Uterus (tissue), 4 donors: ENCODE measurements around the gene CCDC106. TPM values are rescaled to one million over a fixed set of nuclear protein-coding genes. Genes with fewer than 3 reads are reported as not detected.
A peak's percentile ranks its signal among the peaks of the same experiment; 100 is the strongest.

Source experiments
- DNase-seq, 2 donors: peaks; one replicate each; pipeline ENCODE4 v3.0.0-alpha.2; 2019 to 2020
- H3K27ac ChIP-seq, 2 donors: fragments of 200-600 bp; sonication (generic); 1 replicate in 1 of 2; 2 replicates in 1 of 2; pipeline ENCODE4 v1.5.1; 2016 to 2018
- H3K27me3 ChIP-seq, 2 donors: fragments of 200-600 bp; sonication (generic); one replicate each; pipeline ENCODE4 v1.5.1; 2018 to 2019; ENCODE audit warnings: control low read depth in 1 of 2
- H3K36me3 ChIP-seq, 2 donors: fragments of 200-600 bp; sonication (generic); one replicate each; pipeline ENCODE4 v1.5.1; 2019; ENCODE audit warnings: control low read depth in 1 of 2
- H3K4me1 ChIP-seq, 2 donors: fragments of 200-600 bp; sonication (generic); one replicate each; pipeline ENCODE4 v1.5.1; 2018 to 2019; ENCODE audit warnings: control low read depth in 1 of 2
- H3K4me3 ChIP-seq, 2 donors: fragments of 200-600 bp; sonication (generic); 1 replicate in 1 of 2; 2 replicates in 1 of 2; pipeline ENCODE4 v1.5.1; 2018 to 2019; ENCODE audit warnings: mild to moderate bottlenecking in 1 of 2
- H3K9me3 ChIP-seq, 2 donors: fragments of 200-600 bp; sonication (generic); one replicate each; pipeline ENCODE4 v1.5.1; 2019; ENCODE audit warnings: control low read depth in 1 of 2
- POLR2A ChIP-seq, 2 donors: fragments of 450-650 bp; IDR thresholded peaks; one replicate each; pipeline ENCODE4 v1.6.1; 2016; ENCODE audit warnings: antibody characterized with exemption in 2 of 2, mild to moderate bottlenecking in 1 of 2, moderate library complexity in 1 of 2
- intact Hi-C: fragments of 100-400 bp; cut with DNase I; formaldehyde crosslinking; loops from one replicate; pipeline ENCODE4 v1.15.1; 2023; ENCODE audit warnings: low total_unique reads
- total RNA-seq, 4 donors: library from RNA; depleted of rRNA in 3 of 4; stranded (reverse); fragments of >200 nt in 3 of 4; gene quantifications; one replicate each; pipeline versions ENCODE4 v1.1.0 to v1.2.4, GENCODE V29; 2014 to 2023
- TF ChIP-seq, protein P1 (sequence below), 4 experiments: fragments of 200-600 bp in 2 of 4; fragments of 450-650 bp in 2 of 4; sonication (generic) in 2 of 4; IDR thresholded peaks; one replicate each; pipeline ENCODE4 v1.5.1; 2016 to 2019; ENCODE audit warnings: antibody characterized with exemption in 4 of 4, mild to moderate bottlenecking in 2 of 4, moderate library complexity in 1 of 4
- donor health status: DM: yes; HTN: yes; CAD: no.

CCDC106 gene
- total RNA-seq, 4 donors from 2014 or later, result 2.9 to 25.0 (median 6.7) TPM

GRCh38 chr19:55650126-55650557, 2.1 kb downstream of the CCDC106 start:
- Histone ChIP-seq H3K36me3 (no peaks in the 10 kb centered on the region), H3K27me3 (no peaks in the 10 kb centered on the region), H3K4me3 (no peak overlapping the region), H3K27ac (no peak overlapping the region), H3K9me3 (no peaks in the 10 kb centered on the region), H3K4me1 (peaks cover 0 to 5% of the 10 kb centered on the region in 2 donors)
- TF ChIP-seq POLR2A (IDR thresholded peaks at IDR 0.05), result no peak
- TF ChIP-seq, protein P1, sequence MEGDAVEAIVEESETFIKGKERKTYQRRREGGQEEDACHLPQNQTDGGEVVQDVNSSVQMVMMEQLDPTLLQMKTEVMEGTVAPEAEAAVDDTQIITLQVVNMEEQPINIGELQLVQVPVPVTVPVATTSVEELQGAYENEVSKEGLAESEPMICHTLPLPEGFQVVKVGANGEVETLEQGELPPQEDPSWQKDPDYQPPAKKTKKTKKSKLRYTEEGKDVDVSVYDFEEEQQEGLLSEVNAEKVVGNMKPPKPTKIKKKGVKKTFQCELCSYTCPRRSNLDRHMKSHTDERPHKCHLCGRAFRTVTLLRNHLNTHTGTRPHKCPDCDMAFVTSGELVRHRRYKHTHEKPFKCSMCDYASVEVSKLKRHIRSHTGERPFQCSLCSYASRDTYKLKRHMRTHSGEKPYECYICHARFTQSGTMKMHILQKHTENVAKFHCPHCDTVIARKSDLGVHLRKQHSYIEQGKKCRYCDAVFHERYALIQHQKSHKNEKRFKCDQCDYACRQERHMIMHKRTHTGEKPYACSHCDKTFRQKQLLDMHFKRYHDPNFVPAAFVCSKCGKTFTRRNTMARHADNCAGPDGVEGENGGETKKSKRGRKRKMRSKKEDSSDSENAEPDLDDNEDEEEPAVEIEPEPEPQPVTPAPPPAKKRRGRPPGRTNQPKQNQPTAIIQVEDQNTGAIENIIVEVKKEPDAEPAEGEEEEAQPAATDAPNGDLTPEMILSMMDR (IDR thresholded peaks at IDR 0.05), result no peak
- intact Hi-C loops, result no loop called here
- no peak for DNase-seq

- no peaks in the 10 kb centered on the region for H3K9me3 ChIP-seq
- H3K4me3 ChIP-seq, result no peak overlapping the region
- TF ChIP-seq, protein P1 (IDR thresholded peaks at IDR 0.05), result no peak
- no peak for TF ChIP-seq POLR2A (IDR thresholded peaks at IDR 0.05)
- intact Hi-C loops, result no loop called here
- H3K4me1 ChIP-seq, result peaks cover 0 to 5% of the 10 kb centered on the region in 2 donors
- no peak overlapping the region for H3K27ac ChIP-seq
- H3K36me3 ChIP-seq, result no peaks in the 10 kb centered on the region
- DNase-seq, result no peak
- H3K27me3 ChIP-seq, result no peaks in the 10 kb centered on the region
These were observed 2.7 kb downstream of the CCDC106 start for GRCh38 chr19:55650602-55651230.

- H3K27me3 ChIP-seq, result no peaks in the 10 kb centered on the region
- no peaks in the 10 kb centered on the region for H3K9me3 ChIP-seq
- H3K27ac ChIP-seq, result no peak overlapping the region
- no peaks in the 10 kb centered on the region for H3K36me3 ChIP-seq
- intact Hi-C loops, result no loop called here
- TF ChIP-seq, protein P1 (IDR thresholded peaks at IDR 0.05), result no peak
- TF ChIP-seq POLR2A (IDR thresholded peaks at IDR 0.05), result no peak
- no peak for DNase-seq
- no peak overlapping the region for H3K4me3 ChIP-seq
- peaks cover 4 to 9% of the 10 kb centered on the region in 2 donors for H3K4me1 ChIP-seq
These were observed 3.2 kb downstream of the CCDC106 start for GRCh38 chr19:55651236-55651635.

DNA sequence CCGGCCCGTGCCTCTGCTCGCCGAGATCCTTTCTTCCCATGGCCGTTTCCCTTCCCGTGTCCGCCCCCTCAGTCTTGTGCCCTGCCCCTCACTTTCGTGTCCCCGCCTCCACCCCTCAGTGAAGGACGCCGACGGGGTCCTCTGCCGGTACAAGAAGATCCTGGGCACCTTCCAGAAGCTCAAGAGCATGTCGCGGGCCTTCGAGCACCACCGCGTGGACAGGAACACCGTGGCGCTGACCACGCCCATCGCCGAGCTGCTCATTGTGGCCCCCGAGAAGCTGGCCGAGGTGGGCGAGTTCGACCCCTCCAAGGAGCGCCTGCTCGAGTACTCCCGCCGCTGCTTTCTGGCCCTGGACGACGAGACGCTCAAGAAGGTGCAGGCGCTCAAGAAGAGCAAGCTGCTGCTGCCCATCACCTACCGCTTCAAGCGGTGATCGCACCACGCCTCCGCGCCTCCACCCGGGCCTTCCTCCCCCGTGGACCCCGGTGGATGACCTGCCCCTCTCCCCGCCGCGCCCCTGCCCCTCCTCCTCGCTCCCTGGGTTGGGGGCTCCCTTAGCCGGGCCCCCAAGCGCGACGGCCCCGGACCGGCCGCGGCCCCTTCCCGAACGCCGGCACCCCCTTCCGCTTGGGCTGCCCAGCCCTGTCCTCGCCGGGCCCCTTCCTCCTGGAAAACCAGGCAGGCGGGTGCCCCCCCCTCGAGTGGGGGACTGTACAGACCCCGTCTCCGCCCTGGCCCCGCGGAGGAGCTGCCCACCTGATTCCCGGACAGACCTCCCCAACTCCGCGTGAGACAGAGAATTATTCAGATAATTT, 4.5 kb downstream of the CCDC106 start:
- Histone ChIP-seq H3K36me3 (no peaks in the 10 kb centered on the region), H3K4me1 (peaks cover 7 to 22% of the 10 kb centered on the region in 2 donors), H3K4me3 (no peak overlapping the region), H3K27ac (peak overlapping the region in 1 of 2 donors; percentile 99), H3K27me3 (no peaks in the 10 kb centered on the region), H3K9me3 (no peaks in the 10 kb centered on the region)
- no peak for DNase-seq
- TF ChIP-seq, protein P1 (IDR thresholded peaks at IDR 0.05), result no peak
- TF ChIP-seq POLR2A (IDR thresholded peaks at IDR 0.05), result no peak
- intact Hi-C loops, result no loop called here
